ENCODE results near the gene ZNF500.

ZNF500 gene

GRCh38 chr16:4704913-4705312, 62.0 kb downstream of the ZNF500 start:
- no peak for DNase-seq (ENCODE audit: low read depth in 2 of 2)

DNA sequence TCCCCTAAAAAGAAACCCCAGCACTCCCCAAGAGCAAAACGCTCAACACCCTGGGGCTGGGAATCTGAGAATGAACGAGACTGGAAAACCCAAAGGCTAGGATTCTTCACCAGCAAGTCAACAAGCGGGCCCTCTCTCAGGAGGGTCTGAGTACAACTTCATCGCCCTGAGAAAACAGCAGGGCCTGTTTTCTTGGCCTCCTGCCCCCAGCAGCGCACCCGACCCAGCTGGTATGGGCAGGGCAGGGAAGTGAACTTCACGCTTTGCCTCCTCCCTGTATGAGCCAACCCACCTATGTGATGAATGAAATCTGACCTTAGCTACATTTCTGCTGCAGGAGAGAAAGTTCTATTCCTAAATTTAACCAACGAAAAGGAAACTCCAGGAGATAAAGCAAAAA, 62.5 kb downstream of the ZNF500 start:
- DNase-seq (ENCODE audit: low read depth in 2 of 2) = no peak

GRCh38 chr16:4703906-4704305, 63.1 kb downstream of the ZNF500 start:
- DNase-seq (ENCODE audit: low read depth in 2 of 2) = no peak

GRCh38 chr16:4702466-4702808, 64.5 kb downstream of the ZNF500 start:
- no peak for DNase-seq (ENCODE audit: low read depth in 2 of 2)

DNA sequence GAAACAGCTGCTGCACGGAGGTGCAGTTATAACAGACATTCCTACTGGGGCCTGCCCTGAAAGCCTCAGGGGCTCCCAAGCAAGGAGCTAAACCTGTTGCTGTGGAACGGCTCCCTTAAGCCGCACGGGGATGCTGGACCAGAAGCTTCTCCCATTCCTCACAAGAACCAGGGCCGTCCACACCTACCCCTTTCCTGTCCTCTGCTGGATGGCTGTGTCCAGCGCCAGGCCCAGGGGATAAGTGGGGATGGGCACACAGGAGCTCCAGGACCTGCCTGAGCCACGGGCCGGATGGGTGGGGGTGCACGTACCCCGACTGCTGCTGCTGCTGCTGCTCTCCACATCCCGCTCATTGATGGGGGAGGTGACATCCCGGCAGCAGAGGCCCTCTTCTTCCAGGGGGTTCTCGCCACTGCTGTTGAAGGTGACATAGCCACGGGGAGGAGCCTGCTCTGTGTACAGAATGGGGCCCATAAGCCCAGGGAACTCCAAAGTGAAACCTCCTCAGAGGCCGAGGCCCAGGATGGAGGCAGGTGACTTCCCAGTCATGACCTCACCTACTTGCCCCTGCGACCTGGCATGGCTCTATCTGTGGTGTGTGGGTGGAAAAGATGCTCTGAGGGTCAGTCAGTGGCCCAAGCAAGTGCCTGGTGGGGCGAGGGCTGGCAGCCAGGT, 65.0 kb downstream of the ZNF500 start:
- DNase-seq (ENCODE audit: low read depth in 2 of 2) = no peak

DNA sequence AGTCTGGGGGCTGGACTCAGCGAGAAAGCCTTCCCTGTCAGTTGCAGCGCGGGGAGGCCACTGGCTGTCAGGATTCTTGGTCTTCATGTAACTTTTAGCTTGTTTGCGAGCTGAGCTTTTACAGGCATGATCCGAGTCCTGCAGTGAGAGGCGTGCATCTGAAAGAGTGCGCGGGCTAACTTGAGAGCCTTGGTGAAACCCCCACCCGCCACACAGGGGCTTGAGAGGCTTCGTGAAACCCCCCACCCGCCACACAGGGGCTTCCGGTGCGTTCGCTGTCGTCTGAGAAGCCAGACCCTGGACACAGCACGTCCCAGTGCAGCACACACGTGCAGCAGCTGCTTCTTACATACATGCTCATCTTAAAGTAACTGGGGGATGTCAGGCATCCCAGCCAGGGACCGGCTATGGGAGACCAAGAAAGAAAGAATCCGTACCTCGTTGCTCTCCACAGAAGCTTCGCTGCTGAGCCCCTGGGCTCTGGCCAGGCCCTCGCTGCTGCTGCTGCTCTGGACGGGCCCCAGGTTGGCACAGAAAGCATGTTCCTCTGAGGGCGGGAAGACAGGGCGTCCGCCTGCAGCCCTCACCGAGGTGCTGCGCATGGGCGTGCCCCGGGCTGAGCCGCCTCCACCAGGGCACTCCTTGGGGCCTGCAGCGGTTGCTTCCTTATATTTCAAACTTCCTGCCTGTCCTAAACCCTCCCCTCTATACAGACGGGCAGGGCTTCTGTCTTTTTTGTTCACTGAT, 65.8 kb downstream of the ZNF500 start:
- no peak for DNase-seq (ENCODE audit: low read depth in 2 of 2)

GRCh38 chr16:4700380-4700996, 66.5 kb downstream of the ZNF500 start:
- DNase-seq (ENCODE audit: low read depth in 2 of 2) = no peak

- DNase-seq (ENCODE audit: low read depth in 2 of 2) = no peak
Observed at GRCh38 chr16:4699046-4699556, 67.9 kb downstream of the ZNF500 start.

DNA sequence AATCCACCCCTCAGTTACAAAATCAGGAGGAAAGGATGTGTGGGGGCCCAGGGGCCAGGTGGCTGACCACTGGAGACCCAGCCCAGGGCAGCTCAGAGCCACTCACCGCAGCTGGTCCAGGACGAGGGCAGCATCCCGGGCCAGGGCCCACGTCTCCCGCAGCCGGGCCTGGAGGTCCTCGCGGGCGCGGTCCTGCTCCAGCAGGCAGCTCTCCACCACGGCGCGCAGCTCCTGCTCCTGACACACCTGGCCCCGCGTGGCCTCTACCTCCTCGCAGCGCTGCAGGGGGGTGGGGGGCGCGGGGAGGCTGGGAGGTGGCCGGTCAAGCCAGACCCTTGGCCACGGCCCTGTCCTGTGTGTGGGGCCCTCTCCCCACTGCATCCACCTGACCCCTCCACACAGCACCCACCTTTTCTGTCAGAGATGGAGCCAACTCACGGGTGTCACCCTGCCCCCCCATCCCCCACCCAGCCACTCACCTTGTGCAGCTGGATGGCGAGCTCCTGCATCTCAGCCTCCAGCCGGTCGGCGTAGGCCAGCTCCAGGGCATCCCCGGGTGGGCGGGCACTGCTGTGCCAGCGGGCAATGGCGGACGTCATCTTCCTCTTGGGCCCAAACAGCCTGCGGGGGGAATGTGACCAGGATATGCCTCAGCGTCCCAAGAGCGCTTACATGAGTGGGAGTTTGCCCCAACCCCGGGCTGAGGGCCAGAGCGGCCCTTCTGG, 68.5 kb downstream of the ZNF500 start:
- DNase-seq (ENCODE audit: low read depth in 2 of 2) = no peak

Data from stimulated activated CD4-positive, alpha-beta T cell treated with anti-CD3 and anti-CD28 coated beads, Interleukin-12 subunit alpha, Interleukin-12 subunit beta, amount 100 ng/mL, for 24 hours (primary cell).